Transverse colon (tissue), 3 donors: ENCODE data around the gene CD28.

Source experiments
- POLR2A ChIP-seq: fragments of 450-650 bp; IDR thresholded peaks from one replicate; pipeline ENCODE4 v1.6.1; 2016; ENCODE audit warnings: antibody characterized with exemption, mild to moderate bottlenecking, moderate library complexity
- POLR2AphosphoS5 ChIP-seq, 3 donors: sonication (generic); formaldehyde crosslinking; IDR thresholded peaks; one replicate each; pipeline ENCODE4 v1.6.1; 2016; ENCODE audit warnings: antibody characterized with exemption in 3 of 3

- TF ChIP-seq POLR2A, result no peak
- no peak for TF ChIP-seq POLR2AphosphoS5 (IDR thresholded peaks at IDR 0.05)
Measured at GRCh38 chr2:203759690-203760365, 53.4 kb downstream of the CD28 start.
